ENCODE measurements around the gene CAPZA1. TPM values are rescaled to one million over a fixed set of nuclear protein-coding genes. Genes with fewer than 3 reads are reported as not detected.
A peak's percentile ranks its signal among the peaks of the same experiment; 100 is the strongest.
"Not testable (repeated sequence)": the region's sequence is repeated elsewhere in the genome, so short reads cannot be mapped to it uniquely, and the experiment has no call there.

The CAPZA1 gene
- polyA plus RNA-seq (2013, experiment 1 of 2; ENCODE audit: insufficient read length) = 148 TPM
- polyA plus RNA-seq (2013, experiment 2 of 2; ENCODE audit: insufficient read length) = 124 TPM

DNA sequence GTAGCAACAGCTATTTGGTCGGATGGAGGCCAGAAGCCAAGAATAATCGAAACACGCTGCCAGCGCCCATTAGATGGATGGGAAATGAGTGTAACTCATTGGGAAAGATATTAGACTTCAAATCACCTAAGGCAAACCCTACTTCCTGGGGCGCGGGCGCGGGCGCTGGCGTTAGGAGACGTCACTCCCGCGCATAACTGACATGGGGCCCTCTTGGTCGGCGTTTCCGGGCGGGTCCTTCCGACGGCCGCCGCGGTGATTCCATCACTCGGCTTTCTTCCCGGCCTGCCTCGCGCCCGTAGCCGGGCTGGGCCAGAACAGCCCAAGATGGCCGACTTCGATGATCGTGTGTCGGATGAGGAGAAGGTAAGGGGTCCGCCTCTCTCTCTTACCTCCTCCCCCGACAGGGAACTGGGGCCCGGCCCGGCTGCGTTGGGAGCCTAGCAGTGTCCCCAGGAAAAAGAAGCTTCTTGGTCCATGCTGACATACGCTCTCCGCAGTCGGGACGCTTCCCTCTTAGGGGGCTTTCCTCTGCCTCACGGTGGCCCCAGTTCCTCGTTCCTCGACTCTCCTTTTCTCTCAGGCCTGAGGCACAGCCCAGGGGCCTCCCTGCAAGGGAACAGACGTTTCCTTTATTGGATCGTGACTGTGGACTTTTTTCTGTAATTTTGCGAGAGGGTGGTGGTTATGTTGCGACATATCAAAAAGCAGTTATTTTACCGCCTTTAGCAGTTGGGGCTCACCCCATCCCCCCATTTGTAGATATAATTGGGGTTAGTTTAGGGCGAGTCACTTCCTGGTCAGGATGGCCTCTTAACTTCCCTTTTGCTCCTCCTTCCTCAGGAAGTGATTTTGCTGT lies at the start of gene CAPZA1:
Gene CAPZA1, plus strand, starts transcription at position 315 of the 859 bp plus-strand sequence. Its CDS starts 13 bp downstream, at position 328.
- DNase-seq = peak; percentile 93

DNA sequence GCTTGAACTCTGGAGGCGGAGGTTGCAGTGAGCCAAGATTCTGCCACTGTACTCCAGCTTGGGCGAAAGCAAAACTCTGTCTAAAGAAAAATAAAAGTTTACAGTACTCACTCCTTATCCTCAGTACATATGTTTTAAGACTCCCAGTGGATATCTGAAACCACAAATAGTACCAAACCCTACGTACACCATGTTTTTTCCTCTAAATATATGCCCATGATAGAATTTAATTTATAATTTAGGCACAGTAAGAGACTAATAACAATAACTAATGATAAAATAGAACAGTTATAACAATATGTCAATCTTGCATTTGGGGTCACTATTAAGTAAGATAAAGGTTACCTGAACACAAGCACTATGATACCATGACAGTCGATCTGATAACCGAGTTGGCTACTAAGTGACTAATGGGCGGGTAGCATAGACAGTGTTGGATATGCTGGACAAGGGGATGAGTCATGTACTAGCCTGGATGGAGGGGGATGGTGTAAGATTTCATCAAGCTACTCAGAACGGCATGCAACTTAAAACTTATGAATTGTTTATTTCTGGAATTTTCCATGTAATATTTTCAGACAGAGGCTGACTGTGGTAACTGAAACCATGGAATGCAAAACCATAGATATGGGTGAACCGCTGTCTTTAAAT lies 44.4 kb upstream of the CAPZA1 start:
- DNase-seq = peak; percentile 87

DNA sequence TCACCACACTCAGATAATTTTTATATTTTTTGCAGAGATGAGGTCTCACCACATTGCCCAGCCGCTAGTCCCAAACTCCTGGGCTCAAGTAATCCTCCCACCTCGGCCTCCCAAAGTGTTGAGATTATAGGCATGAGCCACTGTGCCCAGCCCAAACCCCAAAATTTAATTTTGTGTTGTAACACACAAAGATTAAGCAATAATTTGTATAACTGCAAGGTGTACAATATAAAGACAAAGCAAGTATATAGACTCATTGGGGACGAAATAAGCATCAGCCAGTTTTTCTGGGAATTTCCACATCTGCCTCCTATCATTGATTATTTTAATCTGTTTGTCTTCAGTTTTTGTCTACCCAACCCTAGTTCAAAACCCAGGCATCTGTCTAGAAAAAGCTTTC lies 43.4 kb upstream of the CAPZA1 start:
- DNase-seq = no peak

DNA sequence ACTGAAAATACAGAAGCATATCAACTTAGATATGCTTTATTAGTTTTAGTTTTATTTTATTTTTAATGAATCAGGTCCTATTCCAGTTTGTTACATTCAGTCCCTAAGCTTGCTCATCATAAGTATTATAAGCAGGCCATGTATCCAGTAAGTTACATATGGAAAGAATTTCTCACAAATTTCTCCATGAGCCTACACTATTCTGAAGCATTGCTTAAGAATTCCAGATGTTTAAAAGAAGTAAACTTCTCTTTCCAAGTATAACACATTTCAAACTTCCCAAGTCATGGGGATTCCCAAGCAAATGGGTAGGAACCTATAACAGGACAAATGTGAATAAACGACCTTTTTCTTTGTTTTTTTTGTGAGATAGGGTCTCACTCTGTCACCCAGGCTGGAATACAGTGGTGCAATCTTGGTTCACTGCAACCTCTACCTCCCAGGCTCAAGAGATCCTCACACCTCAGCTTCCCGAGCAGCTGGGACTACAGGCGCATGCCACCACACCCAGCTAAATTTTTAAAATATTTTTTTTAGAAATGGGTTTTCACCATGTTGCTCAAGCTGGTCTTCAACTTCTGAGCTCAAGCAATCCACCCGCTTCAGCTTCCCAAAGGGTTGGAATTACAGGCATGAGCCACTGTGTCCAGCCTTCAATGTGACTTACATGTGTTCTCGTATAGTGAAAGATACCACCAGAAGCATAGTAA lies 39.7 kb upstream of the CAPZA1 start:
- DNase-seq = peak; percentile 13

DNA sequence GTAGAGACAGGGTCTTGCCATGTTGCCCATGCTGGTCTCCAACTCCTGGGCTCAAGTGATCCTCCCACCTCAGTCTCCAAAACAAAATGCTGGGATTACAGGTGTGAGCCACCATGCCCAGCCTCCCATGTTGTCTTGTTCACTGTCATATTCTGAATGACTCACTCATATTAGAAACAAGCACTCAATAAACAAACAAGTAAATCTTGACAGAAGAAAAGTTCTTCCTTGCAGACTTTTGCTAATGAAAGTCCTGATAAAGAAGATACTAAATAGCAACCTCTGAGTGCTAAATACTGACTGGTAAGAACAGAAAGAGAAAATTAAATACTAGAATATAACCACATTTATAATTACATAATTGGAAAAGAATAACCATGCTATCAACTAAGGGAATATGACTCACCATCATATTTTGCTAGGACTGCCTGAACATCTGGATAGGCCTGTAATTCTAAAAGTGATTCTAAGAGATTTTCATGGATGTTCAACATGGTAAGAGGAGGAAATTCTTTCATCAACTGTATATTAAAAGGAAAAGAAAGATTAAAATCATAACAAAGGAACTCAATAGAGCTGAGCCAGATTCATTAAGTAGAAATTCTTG lies 37.9 kb upstream of the CAPZA1 start:
- DNase-seq = no peak

DNA sequence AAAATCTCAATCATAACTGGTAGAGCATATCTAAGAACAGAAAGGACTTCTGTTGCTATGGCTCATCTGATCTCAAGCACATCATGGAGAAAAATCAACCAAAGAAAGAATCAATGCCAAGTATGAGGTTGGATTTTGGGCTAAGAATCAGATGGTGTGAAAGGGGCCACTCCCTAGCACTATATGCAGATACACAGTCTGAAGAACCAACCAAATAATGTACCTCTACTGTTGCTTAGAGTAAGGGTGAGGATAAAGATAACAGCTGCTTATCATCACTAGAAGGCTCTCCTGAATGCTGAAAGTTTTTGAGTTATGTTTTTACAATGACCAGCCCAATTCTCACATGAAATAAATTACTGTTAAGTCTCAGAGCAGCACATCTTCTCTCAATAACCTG lies 36.3 kb upstream of the CAPZA1 start:
- DNase-seq = no peak

DNA sequence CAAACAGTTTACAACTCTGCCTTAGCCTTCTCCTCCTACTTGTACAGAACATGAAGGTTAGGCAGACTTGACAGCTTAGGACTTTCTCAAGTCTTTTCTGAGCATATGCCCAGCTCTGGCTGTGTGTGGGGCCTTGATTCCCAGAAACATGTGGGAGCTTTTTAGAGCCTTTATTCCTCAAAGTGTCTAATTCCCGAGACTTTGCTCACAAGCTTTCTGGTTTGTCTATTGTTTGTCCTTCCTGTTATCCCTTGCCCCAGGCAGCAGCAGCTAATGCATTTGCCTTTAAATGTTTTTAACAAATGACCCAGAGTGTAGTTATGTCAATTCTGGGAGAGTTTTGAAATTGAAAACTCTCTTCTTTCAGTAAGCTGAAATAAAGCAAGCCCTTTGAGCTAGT lies 29.9 kb upstream of the CAPZA1 start:
- no peak for DNase-seq

DNA sequence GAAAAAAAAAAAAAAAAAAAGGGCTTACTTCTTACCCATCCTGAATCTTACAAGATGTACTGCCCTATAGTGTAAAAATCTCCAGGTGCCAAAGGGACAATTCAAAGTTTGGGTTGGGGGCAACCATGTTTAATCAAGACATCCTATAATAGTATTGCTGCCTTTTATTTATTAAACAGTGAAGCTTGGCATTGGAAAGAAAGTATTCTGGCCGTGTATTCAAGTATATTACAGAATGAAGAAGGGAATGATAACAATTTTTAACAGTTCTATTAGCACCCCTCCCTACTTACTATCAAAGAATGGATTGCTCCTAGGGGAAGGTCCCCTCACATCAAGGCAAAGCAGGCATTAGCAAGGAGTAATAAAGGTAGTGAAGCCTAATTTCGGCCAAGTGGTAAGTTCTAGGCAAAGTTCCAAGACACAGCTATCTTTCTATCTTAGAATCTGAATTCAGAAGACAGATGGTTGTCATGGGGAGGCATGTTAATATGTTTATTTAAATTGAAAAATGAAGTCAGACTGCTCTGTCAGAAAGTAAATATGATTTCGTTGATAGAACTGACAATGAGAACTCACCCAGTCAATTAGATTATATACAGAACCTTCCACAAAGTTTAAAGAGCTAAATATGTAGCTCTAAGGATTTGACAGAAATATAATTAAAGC lies 25.3 kb upstream of the CAPZA1 start:
- DNase-seq = no peak

DNA sequence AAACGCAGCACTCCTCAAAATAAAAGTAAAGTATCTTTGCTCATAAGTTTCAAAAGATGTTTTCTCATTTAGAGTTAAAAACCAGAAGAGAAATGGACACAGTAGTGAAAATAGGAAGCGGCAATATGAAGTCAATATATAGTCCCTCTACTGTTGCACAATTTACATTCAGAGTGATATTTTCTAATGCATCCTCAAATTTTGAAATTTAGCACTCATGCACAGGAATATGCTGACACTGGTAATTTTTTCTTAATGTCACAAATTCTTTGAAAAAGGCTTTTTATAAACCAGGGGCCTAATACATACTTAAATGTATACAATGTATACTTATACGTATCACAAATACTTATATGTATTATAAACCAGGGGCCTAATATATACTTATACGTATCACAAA lies 20.2 kb upstream of the CAPZA1 start:
- DNase-seq = no peak

DNA sequence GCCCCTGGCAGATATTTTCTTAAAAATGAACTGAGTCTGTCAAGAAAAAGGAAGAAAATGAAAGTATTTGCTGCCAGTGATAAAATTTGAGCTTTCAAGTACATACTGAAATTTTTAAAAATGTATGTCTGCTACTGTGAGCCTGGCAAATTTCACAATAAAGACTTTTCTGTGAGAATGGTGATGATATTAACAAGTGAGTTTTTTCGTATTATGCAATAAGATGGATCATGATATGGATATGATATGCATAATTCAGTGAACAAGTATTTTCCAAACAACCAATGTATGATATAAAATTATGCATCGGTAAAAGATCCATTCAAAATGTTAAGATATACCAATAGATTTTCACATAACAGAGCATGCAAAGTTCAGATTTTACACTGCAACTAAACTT lies 16.6 kb upstream of the CAPZA1 start:
- no peak for DNase-seq

DNA sequence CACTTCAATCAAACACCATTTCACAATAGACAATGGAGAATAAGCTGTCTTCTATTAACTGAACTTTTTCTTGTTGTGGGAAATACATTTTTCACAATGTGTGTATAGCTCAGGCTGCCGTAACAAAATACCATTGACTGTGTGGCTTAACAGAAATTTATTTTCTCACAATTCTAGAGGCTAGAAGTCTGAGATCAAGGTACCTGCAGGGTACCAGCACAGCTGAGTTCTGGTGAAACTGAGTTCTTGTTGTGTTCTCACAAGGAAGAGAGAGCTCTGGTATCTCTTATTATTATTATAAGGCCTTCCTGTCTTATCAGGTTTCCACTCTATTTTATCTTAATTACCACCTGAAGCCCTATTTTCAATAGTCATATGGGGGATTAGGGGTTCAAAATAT lies 16.1 kb upstream of the CAPZA1 start:
- no peak for DNase-seq

DNA sequence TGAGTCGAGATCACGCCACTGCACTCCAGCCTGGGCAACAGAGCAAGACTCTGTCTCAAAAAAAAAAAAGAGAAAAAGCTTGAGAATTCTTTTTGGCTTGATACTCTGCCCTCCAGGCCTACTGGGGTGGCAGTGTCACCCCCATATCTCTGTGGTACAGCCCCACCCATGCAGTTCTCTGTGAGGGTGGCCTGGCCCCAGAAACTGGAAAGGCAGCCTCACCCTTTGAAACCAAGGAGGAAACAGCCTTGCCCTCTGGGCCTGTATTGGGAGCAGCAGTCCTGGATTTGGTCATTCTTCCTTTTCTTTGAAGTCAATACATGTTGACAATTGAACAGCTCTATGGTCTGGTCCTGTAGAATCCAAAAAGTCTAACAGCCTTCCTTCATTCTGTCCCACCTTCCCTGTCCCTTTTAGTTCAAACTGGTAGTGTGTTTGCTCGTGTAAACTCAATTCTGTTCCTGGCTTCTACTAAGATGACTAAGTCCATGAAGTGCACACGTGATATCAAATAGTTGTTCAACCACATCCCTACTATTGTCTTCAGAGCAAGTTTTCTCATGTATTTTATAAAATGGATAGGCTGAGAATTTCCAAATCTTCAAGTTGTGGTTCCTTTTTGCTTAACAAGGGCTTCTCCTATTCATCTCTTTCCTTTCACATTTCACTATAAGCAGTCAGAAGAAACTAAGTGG lies 13.9 kb upstream of the CAPZA1 start:
- DNase-seq = no peak

DNA sequence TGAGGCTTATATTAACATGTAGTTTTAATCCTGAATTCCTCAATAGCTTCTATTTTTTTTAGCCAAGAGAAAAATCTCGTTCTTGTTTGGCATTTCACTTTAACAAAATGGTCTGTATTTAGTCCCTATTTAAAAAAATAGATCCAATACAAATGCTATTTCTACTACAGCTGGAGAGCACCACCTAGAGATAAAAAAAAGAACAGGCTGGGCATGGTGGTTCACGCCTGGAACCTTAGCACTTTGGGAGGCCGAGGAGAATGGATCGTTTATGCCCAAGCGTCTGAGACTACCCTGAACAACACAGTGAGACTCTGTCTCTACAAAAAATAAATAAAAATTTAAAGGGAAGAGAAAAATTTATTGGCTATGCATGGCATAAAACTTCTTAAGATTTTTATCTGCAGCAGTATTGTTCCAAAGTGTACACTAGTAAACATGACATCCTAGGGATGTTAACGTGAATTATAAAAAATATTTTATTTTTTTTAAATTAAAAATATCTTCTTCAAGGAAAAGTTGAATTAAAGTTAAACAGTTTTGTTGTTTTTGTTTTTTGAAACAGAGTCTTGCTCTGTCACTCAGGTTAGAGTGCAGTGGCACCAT lies 5.1 kb upstream of the CAPZA1 start:
- peak; percentile 67 for DNase-seq

DNA sequence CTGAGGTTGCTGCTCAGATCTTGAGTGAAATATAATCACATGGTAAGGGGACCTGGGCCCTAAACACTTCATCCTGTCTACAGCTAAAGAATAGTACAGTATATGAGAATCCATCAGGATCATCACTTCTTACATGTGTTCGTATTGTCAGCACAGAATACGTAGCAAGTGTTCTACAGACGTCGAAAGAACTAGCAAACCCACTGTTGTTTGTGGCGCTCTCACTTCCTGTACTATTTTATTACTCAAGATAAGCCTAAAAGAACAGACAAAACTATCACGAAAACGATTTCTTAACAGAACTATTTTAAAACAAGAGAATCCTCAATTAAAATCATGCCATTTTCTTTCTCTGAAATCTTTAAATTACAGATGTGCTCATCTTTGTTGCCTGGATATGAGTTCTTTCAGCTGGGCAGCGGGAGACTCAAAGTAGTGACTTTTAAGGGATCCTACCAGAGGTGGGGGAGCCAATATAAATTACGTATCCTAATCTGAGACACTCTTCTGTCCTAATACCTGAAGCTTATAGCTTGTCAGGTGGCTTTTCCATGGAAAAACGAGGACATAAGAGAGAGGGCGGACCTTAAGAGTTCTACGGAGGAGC lies 1.4 kb upstream of the CAPZA1 start:
- peak; percentile 23 for DNase-seq

DNA sequence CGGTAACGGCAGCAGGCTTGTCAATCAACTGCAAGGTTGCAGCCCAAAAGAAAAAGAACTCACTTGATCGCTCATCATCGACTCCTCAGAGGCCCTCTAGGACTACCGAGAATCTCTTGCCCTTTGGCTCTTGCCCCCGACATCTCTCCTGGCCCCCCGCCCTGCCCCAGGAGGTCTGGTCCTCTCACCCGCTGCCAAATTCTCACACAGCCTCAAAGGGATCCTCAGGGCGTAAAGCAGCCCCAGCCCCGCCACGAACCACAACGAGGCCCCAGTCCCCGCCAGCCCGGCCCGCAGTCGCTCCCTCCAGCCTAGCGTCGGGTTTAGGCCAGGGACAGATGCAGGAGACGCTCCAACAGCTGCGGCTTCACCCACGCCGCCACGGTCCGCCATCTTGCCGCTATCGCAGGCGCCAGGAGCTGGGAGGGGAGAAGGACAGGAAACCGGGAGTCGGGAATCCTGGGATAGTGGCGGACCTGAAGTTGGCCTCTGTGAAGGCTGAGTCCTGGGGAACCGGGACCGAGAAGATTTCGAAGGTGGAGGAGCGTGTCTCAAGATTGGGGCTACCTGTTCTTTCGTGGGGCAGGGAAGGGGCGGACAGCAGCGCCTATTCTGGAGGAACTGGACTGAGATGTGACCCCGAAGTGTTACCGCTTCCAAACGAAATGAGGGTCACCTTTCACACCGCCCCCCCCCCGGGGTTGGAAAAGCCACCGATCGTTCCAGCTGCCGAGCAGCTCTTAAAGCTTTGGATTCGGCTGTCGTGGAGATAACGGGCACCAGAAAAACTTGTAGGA lies 713 bp upstream of the CAPZA1 start, which contains the start of gene ST7L:
Gene ST7L, minus strand, starts transcription at position 421 of the 797 bp plus-strand sequence. Its CDS starts 28 bp downstream, at position 393.
- peak; percentile 82 for DNase-seq

DNA sequence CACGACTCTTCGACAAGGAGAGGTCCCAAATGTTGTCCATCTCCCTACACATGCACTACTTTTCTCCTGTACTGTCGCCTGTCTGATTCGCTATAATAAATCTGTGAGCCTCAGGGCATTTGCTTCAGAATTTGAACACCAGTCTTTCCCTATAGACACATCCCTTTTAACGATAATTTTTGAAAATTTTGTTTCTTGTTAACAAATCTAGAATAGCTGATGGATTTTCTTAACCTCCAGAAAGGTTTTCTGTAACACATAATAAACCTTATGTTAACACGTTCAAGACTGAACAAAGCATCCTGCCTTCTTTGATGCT lies 704 bp downstream of the CAPZA1 start:
- no peak for DNase-seq

DNA sequence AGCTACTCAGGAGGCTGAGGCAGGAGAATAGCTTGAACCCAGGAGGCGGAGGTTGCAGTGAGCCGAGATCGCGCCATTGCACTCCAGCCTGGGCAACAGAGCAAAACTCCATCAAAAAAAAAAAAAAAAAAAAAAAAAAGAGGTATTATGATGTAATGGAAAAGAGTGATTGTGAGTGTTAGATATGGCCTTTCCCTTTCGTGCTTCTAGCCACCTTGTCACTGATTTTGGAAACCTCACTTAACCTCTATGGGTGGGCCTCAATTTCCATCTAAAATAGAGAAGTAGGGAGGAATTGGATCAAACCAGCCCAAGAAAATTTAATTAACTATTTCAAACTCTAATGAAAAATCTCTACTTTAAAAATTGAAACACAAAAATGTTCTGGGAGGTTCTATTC lies 4.9 kb downstream of the CAPZA1 start:
- DNase-seq = not testable (repeated sequence)

DNA sequence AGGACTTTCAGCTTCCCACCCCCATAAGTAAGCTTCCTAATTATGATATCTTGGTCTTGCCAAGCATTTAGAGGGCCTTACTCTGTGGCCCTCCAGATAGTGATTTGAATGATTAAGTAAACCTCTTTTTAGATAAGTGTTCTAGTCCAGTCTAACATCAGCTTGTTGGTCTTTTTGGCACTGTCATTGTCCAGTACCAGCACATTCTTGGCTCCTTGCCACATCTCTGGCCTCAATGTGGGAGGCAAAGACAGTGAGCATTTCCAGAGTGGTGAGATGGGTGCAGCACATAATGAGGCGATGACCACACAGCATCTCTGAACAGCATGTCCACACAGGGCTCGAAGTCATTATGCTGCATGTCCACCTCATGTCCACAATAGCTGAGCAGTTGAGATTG lies 6.1 kb downstream of the CAPZA1 start:
- peak; percentile 11 for DNase-seq

DNA sequence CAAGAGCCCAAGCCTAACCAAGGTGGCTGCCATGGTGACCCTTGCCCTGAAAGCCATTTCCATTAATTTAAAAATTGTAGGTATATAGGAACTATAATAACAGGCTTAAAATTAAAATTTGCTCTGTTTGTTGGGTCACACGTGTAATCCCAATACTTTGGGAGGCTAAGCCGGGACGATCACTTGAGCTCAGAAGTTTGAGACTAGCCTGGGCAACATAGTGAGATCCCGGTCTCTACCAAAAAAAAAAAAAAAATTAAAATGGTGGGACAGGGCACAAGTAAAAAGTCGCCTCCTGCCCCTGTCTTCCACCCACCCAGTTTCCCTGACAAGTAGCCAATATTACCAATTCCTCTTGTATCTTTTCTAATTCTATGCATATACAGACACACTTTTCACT lies 6.6 kb downstream of the CAPZA1 start:
- no peak for DNase-seq

DNA sequence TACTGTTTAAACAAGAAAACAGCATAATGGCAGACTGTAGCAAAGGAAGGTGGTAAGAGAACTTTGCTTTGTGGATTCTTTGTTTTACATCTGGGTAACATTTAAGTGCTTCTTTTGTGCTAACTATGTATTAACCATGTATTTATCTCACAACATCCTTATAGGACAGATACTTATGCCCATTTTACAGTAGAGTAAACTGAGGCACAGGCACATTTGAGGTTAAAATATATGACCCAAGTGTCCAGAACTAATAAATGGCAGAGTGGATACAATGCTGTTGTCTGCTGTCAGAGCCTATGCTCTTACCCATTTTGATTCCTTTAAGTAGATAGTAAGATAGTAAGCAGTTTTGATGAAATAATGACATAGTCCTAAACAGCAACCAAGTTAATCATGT lies 7.3 kb downstream of the CAPZA1 start:
- no peak for DNase-seq

All from fibroblast of skin of back (primary cell).